ENCODE measurements around the gene ZFAND5. TPM values are rescaled to one million over a fixed set of nuclear protein-coding genes. Genes with fewer than 3 reads are reported as not detected.

ZFAND5 gene
- total RNA-seq, 1 donor from 2014 or later = 204 TPM

- intact Hi-C loops (cut with DNase I) = no loop called here
- DNase-seq (no peak), ATAC-seq (peak; percentile 65)
- peak overlapping the region; percentile 6 for H3K27ac ChIP-seq
- TF ChIP-seq, protein P1, sequence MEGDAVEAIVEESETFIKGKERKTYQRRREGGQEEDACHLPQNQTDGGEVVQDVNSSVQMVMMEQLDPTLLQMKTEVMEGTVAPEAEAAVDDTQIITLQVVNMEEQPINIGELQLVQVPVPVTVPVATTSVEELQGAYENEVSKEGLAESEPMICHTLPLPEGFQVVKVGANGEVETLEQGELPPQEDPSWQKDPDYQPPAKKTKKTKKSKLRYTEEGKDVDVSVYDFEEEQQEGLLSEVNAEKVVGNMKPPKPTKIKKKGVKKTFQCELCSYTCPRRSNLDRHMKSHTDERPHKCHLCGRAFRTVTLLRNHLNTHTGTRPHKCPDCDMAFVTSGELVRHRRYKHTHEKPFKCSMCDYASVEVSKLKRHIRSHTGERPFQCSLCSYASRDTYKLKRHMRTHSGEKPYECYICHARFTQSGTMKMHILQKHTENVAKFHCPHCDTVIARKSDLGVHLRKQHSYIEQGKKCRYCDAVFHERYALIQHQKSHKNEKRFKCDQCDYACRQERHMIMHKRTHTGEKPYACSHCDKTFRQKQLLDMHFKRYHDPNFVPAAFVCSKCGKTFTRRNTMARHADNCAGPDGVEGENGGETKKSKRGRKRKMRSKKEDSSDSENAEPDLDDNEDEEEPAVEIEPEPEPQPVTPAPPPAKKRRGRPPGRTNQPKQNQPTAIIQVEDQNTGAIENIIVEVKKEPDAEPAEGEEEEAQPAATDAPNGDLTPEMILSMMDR (IDR thresholded peaks at IDR 0.05) = no peak
- no peak overlapping the region for H3K4me3 ChIP-seq
- peaks cover 4% of the 10 kb centered on the region for H3K4me1 ChIP-seq
- H3K9me3 ChIP-seq = no peaks in the 10 kb centered on the region
- no peaks in the 10 kb centered on the region for H3K27me3 ChIP-seq
- H3K36me3 ChIP-seq = no peaks in the 10 kb centered on the region
Measured at GRCh38 chr9:72322678-72323077, 42.3 kb downstream of the ZFAND5 start.

DNA sequence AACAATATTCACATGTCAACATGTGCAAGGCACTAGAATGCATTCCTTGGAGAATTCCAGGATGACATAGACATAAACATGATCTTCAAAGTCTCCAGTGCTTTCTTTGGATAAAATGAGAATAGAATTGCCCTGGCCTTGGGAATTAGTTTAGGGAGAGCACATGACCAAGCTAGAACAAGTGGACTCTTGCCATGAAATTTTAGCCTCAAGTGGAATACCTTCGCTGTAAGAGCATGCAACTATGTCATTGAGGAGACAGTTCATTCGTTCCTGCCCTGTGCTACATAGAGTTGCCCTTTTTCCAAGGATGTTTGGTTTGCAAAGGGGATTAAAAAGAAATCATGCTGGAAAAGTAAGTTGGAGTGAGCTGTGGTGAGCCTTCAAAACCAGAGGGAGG lies 42.7 kb downstream of the ZFAND5 start:
- intact Hi-C loops (cut with DNase I) = no loop called here
- H3K4me1 ChIP-seq = peaks cover 4% of the 10 kb centered on the region
- TF ChIP-seq, protein P1 (IDR thresholded peaks at IDR 0.05) = no peak
- H3K27ac ChIP-seq = no peak overlapping the region
- no peaks in the 10 kb centered on the region for H3K36me3 ChIP-seq
- H3K4me3 ChIP-seq = no peak overlapping the region
- H3K9me3 ChIP-seq = no peaks in the 10 kb centered on the region
- ATAC-seq (peak; percentile 89), DNase-seq (no peak)
- no peaks in the 10 kb centered on the region for H3K27me3 ChIP-seq

GRCh38 chr9:72315510-72316311 lies 49.3 kb downstream of the ZFAND5 start:
- no peaks in the 10 kb centered on the region for H3K36me3 ChIP-seq
- H3K9me3 ChIP-seq = no peaks in the 10 kb centered on the region
- peak overlapping the region; percentile 85 for H3K27ac ChIP-seq
- H3K4me1 ChIP-seq = peaks cover 26% of the 10 kb centered on the region
- H3K4me3 ChIP-seq = peak overlapping the region; percentile 14
- DNase-seq (peak; percentile 67), ATAC-seq (peak; percentile 95)
- intact Hi-C loops (cut with DNase I) = no loop called here
- H3K27me3 ChIP-seq = no peaks in the 10 kb centered on the region
- TF ChIP-seq, protein P1 (IDR thresholded peaks at IDR 0.05) = no peak

DNA sequence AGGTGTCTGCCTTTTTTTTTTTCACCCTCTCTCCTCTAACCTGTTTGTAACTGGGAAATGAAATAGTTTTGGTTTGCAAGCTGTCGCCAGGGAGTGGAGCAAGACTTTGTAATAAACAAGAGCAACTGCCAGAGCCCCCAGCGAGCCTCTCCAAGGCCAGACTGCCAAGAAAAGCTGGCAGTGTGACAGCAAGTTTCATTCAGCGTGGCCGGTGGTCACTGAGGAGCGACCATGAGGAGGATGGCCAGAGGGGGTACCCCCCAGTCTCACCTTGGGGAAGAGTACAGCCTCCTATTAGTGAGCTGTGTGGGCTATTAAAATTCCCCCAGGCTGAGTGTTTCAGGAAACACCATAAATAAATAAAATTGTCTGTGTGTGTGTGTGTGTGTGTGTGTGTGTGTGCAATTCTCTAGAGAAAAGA lies 49.9 kb downstream of the ZFAND5 start:
- H3K27ac ChIP-seq = peak overlapping the region; percentile 85
- intact Hi-C loops (cut with DNase I) = no loop called here
- H3K36me3 ChIP-seq = no peaks in the 10 kb centered on the region
- DNase-seq = peak; percentile 72
- TF ChIP-seq, protein P1 (IDR thresholded peaks at IDR 0.05) = no peak
- H3K4me1 ChIP-seq = peaks cover 26% of the 10 kb centered on the region
- H3K27me3 ChIP-seq = no peaks in the 10 kb centered on the region
- peak; percentile 59 for ATAC-seq
- H3K9me3 ChIP-seq = no peaks in the 10 kb centered on the region
- H3K4me3 ChIP-seq = peak overlapping the region; percentile 25

GRCh38 chr9:72313507-72313906 lies 51.5 kb downstream of the ZFAND5 start:
- intact Hi-C loops (cut with DNase I) = no loop called here

More at GRCh38 chr9:72313507-72313906, 51.5 kb downstream of the ZFAND5 start:
- peak overlapping the region; percentile 85 for H3K27ac ChIP-seq
- DNase-seq = no peak
- no peak for ATAC-seq
- H3K4me1 ChIP-seq = peaks cover 26% of the 10 kb centered on the region
- H3K27me3 ChIP-seq = no peaks in the 10 kb centered on the region
- H3K9me3 ChIP-seq = no peaks in the 10 kb centered on the region
- no peak overlapping the region for H3K4me3 ChIP-seq
- TF ChIP-seq, protein P1 (IDR thresholded peaks at IDR 0.05) = no peak
- H3K36me3 ChIP-seq = no peaks in the 10 kb centered on the region

All from upper lobe of right lung (tissue), 1 donor.